HuH-7.5 (cell line): Measurements from ENCODE around the gene INTS15.
"Not testable (repeated sequence)": the region's sequence is repeated elsewhere in the genome, so short reads cannot be mapped to it uniquely, and the experiment has no call there.

ENCODE experiments used
- DNase-seq: peaks from one replicate; pipeline ENCODE4 v3.0.0; 2011; ENCODE audit warnings: low spot score

Gene INTS15

GRCh38 chr7:6589829-6590644 is at the start of gene INTS15:
Gene INTS15, plus strand, starts transcription at chr7:6590021. Its CDS starts 263 bp downstream, at chr7:6590284.
- peak; percentile 82 for DNase-seq

- no peak for DNase-seq
Measured at GRCh38 chr7:6542368-6542767, 47.5 kb upstream of the INTS15 start.

- no peak for DNase-seq
Measured at GRCh38 chr7:6545398-6546126, 44.3 kb upstream of the INTS15 start.

- DNase-seq: no peak
Measured at GRCh38 chr7:6546498-6547251, 43.1 kb upstream of the INTS15 start.

- no peak for DNase-seq
Measured at GRCh38 chr7:6547400-6547799, 42.4 kb upstream of the INTS15 start.

- DNase-seq: no peak
Measured at GRCh38 chr7:6551016-6551511, 38.8 kb upstream of the INTS15 start, which contains the start of gene GRID2IP. Gene GRID2IP, minus strand, starts transcription at chr7:6551461. Its CDS starts 25 bp downstream, at chr7:6551436.

GRCh38 chr7:6553448-6554044 is 36.3 kb upstream of the INTS15 start:
- no peak for DNase-seq

GRCh38 chr7:6554848-6555247 is 35.0 kb upstream of the INTS15 start:
- DNase-seq: no peak

GRCh38 chr7:6556196-6556595 is 33.6 kb upstream of the INTS15 start:
- DNase-seq: peak; percentile 69

GRCh38 chr7:6558837-6559236 is 31.0 kb upstream of the INTS15 start:
- peak; percentile 73 for DNase-seq

GRCh38 chr7:6559896-6560295 is 29.9 kb upstream of the INTS15 start:
- no peak for DNase-seq

GRCh38 chr7:6562106-6562505 is 27.7 kb upstream of the INTS15 start:
- no peak for DNase-seq

- no peak for DNase-seq
Measured at GRCh38 chr7:6563936-6564770, 25.7 kb upstream of the INTS15 start.

GRCh38 chr7:6565655-6566054 is 24.2 kb upstream of the INTS15 start:
- no peak for DNase-seq

GRCh38 chr7:6567886-6568285 is 21.9 kb upstream of the INTS15 start:
- no peak for DNase-seq

- no peak for DNase-seq
Measured at GRCh38 chr7:6571160-6571779, 18.6 kb upstream of the INTS15 start.

- DNase-seq: no peak
Measured at GRCh38 chr7:6575281-6576023, 14.4 kb upstream of the INTS15 start.

GRCh38 chr7:6576024-6576866 is 13.6 kb upstream of the INTS15 start:
- DNase-seq: no peak

- not testable (repeated sequence) for DNase-seq
Measured at GRCh38 chr7:6576867-6577368, 12.9 kb upstream of the INTS15 start.
